H9 (cell line): ENCODE measurements around the gene ZNF621. TPM values are rescaled to one million over a fixed set of nuclear protein-coding genes. Genes with fewer than 3 reads are reported as not detected.

ENCODE experiments used
- DNase-seq: peaks from one replicate; pipeline ENCODE4 v3.0.0-alpha.2; 2017
- H2AFZ ChIP-seq: one replicate; pipeline ENCODE4 v1.6.1; 2013; ENCODE audit warnings: mild to moderate bottlenecking, low read length, control low read depth, moderate library complexity
- H2AK5ac ChIP-seq: 2 replicates; pipeline ENCODE4 v1.6.1; 2013; ENCODE audit warnings: low read length, control low read depth, mixed read lengths; ENCODE audit not compliant: insufficient read length
- H2BK120ac ChIP-seq: one replicate; pipeline ENCODE4 v1.6.1; 2013; ENCODE audit warnings: low read depth, mild to moderate bottlenecking, low read length, control low read depth, inconsistent platforms; ENCODE audit not compliant: poor library complexity, severe bottlenecking
- H2BK12ac ChIP-seq: 2 replicates; pipeline ENCODE4 v1.6.1; 2013; ENCODE audit warnings: low read length, control low read depth, mixed read lengths, low read depth; ENCODE audit not compliant: insufficient read length
- H2BK15ac ChIP-seq: 2 replicates; pipeline ENCODE4 v1.6.1; 2013; ENCODE audit warnings: low read depth, low read length, control low read depth
- H2BK20ac ChIP-seq: one replicate; pipeline ENCODE4 v1.6.1; 2013; ENCODE audit warnings: low read depth, mild to moderate bottlenecking, low read length, control low read depth, inconsistent platforms; ENCODE audit not compliant: poor library complexity, severe bottlenecking
- H2BK5ac ChIP-seq: 2 replicates; pipeline ENCODE4 v1.6.1; 2013; ENCODE audit warnings: low read length, control low read depth, mixed read lengths; ENCODE audit not compliant: insufficient read length
- H3K14ac ChIP-seq: 2 replicates; pipeline ENCODE4 v1.6.1; 2013; ENCODE audit warnings: low read length, control low read depth; ENCODE audit not compliant: insufficient read depth
- H3K18ac ChIP-seq: 2 replicates; pipeline ENCODE4 v1.6.1; 2013; ENCODE audit warnings: low read depth, mild to moderate bottlenecking, mixed read lengths, low read length, control low read depth; ENCODE audit not compliant: insufficient read length
- H3K23ac ChIP-seq: 2 replicates; pipeline ENCODE4 v1.6.1; 2013; ENCODE audit warnings: low read length, control low read depth, mixed read lengths, low read depth; ENCODE audit not compliant: insufficient read length
- H3K23me2 ChIP-seq: 2 replicates; pipeline ENCODE4 v1.6.1; 2013; ENCODE audit warnings: low read depth, mild to moderate bottlenecking, mixed read lengths, low read length, control low read depth; ENCODE audit not compliant: insufficient read length, poor library complexity, severe bottlenecking
- H3K27ac ChIP-seq: 2 replicates; pipeline ENCODE4 v1.5.1; 2013; ENCODE audit warnings: low read length, control low read depth, mixed read lengths, low read depth; ENCODE audit not compliant: insufficient read length
- H3K27me3 ChIP-seq: 2 replicates; pipeline ENCODE4 v1.6.1; 2013; ENCODE audit warnings: low read length, control low read depth, inconsistent platforms; ENCODE audit not compliant: insufficient read depth
- H3K4ac ChIP-seq: 2 replicates; pipeline ENCODE4 v1.6.1; 2013; ENCODE audit warnings: low read depth, mild to moderate bottlenecking, control low read depth, inconsistent platforms, low read length, moderate library complexity
- H3K4me1 ChIP-seq: 2 replicates; pipeline ENCODE4 v1.6.1; 2013; ENCODE audit warnings: low read length, control low read depth, inconsistent platforms; ENCODE audit not compliant: insufficient read depth
- H3K4me2 ChIP-seq: 2 replicates; pipeline ENCODE4 v1.6.1; 2013; ENCODE audit warnings: low read length, control low read depth, mixed read lengths; ENCODE audit not compliant: insufficient read length, insufficient read depth
- H3K56ac ChIP-seq: 2 replicates; pipeline ENCODE4 v1.6.1; 2013; ENCODE audit warnings: low read depth, mild to moderate bottlenecking, mixed read lengths, low read length, control low read depth; ENCODE audit not compliant: insufficient read length
- H3K79me1 ChIP-seq: 2 replicates; pipeline ENCODE4 v1.6.1; 2013; ENCODE audit warnings: low read depth, mild to moderate bottlenecking, moderate library complexity, low read length, control low read depth, inconsistent platforms; ENCODE audit not compliant: insufficient read depth, poor library complexity, severe bottlenecking
- H3K79me2 ChIP-seq: 2 replicates; pipeline ENCODE4 v1.6.1; 2013; ENCODE audit warnings: low read length, control low read depth, inconsistent platforms; ENCODE audit not compliant: insufficient read depth
- H3K9ac ChIP-seq: 2 replicates; pipeline ENCODE4 v1.6.1; 2013; ENCODE audit warnings: low read length, control low read depth, mixed read lengths; ENCODE audit not compliant: insufficient read length; ENCODE audit errors: extremely low read depth
- H3K9me3 ChIP-seq: one replicate; pipeline ENCODE4 v1.6.1; 2013; ENCODE audit warnings: low read depth, low read length, inconsistent platforms; ENCODE audit not compliant: control insufficient read depth
- H3T11ph ChIP-seq: one replicate; pipeline ENCODE4 v1.6.1; 2013; ENCODE audit warnings: mild to moderate bottlenecking, low read length, control low read depth, inconsistent platforms
- H4K20me1 ChIP-seq: one replicate; pipeline ENCODE4 v1.6.1; 2013; ENCODE audit not compliant: control insufficient read depth, insufficient read length, insufficient read depth
- H4K5ac ChIP-seq: 2 replicates; pipeline ENCODE4 v1.6.1; 2013; ENCODE audit warnings: low read depth, mild to moderate bottlenecking, mixed read lengths, low read length, control low read depth; ENCODE audit not compliant: insufficient read length
- H4K8ac ChIP-seq: replicated peaks from 2 replicates; pipeline ENCODE4 v1.6.1; 2013; ENCODE audit warnings: low read length, control low read depth, mixed read lengths, low read depth; ENCODE audit not compliant: insufficient read length
- H4K91ac ChIP-seq: 2 replicates; pipeline ENCODE4 v1.6.1; 2013; ENCODE audit warnings: low read depth, mild to moderate bottlenecking, moderate library complexity, mixed read lengths, low read length, control low read depth; ENCODE audit not compliant: insufficient read length
- H3K27ac Mint-ChIP-seq, 3 experiments: 2 replicates in 2 of 3; 3 replicates in 1 of 3; pipeline ENCODE4 v1.8.0; 2020 to 2021; ENCODE audit warnings: mixed read lengths in 3 of 3, mild to moderate bottlenecking in 1 of 3, moderate library complexity in 1 of 3
- H3K27me3 Mint-ChIP-seq: 2 replicates; pipeline ENCODE4 v1.8.0; 2021; ENCODE audit warnings: low read depth, mild to moderate bottlenecking, moderate library complexity, mixed read lengths
- H3K36me3 Mint-ChIP-seq, 3 experiments: 2 replicates in 2 of 3; 3 replicates in 1 of 3; pipeline ENCODE4 v1.8.0; 2020 to 2021; ENCODE audit warnings: low read depth in 3 of 3, mixed read lengths in 3 of 3; ENCODE audit not compliant: insufficient read depth in 1 of 3
- H3K4me1 Mint-ChIP-seq, 2 experiments: 2 replicates each; pipeline ENCODE4 v1.8.0; 2020; ENCODE audit warnings: mixed read lengths in 2 of 2
- H3K4me3 Mint-ChIP-seq, 2 experiments: 2 replicates in 1 of 2; 3 replicates in 1 of 2; pipeline ENCODE4 v1.8.0; 2020 to 2021; ENCODE audit warnings: mild to moderate bottlenecking in 2 of 2, mixed read lengths in 2 of 2, moderate library complexity in 1 of 2
- H3K9me3 Mint-ChIP-seq, 2 experiments: 2 replicates in 1 of 2; 3 replicates in 1 of 2; pipeline ENCODE4 v1.8.0; 2020; ENCODE audit warnings: mild to moderate bottlenecking in 2 of 2, mixed read lengths in 2 of 2, moderate library complexity in 1 of 2
- WGBS: extraction: QIAGEN DNeasy Blood & Tissue Kit; methylation state at CpG from one replicate; pipeline ENCODE4 v1.1.7; 2013; ENCODE audit warnings: missing lambda C conversion rate, low lambda C conversion rate, mixed read lengths; ENCODE audit not compliant: insufficient read length; ENCODE audit errors: extremely low coverage; 5-methylcytosine and 5-hydroxymethylcytosine counted together
- total RNA-seq: library from RNA; stranded (reverse); gene quantifications from 2 replicates; pipeline ENCODE4 v1.2.1, GENCODE V29; 2021
- TF ChIP-seq, protein P1 (sequence below): fragments of 200-600 bp; sonication (generic); conservative IDR thresholded peaks from 3 replicates; pipeline ENCODE4 v1.8.0; 2021; ENCODE audit warnings: antibody characterized with exemption, mild to moderate bottlenecking

Gene ZNF621
- total RNA-seq, 1 experiment from 2014 or later: 23.8 TPM

- no peak overlapping the region for H3T11ph ChIP-seq
- H4K20me1 ChIP-seq: no peaks in the 10 kb centered on the region
- H3K23me2 ChIP-seq: no peaks in the 10 kb centered on the region
- H3K79me1 ChIP-seq: no peaks in the 10 kb centered on the region
- no peak overlapping the region for H2BK5ac ChIP-seq
- no peak overlapping the region for H2BK120ac ChIP-seq
- no peak overlapping the region for H4K5ac ChIP-seq
- Mint-ChIP-seq H3K4me1 (peaks cover 8 to 18% of the 10 kb centered on the region in 2 experiments), H3K27ac (no peak overlapping the region), H3K4me3 (no peak overlapping the region), H3K27me3 (no peaks in the 10 kb centered on the region; the same call in 1 of the 2 replicates), H3K9me3 (no peaks in the 10 kb centered on the region; a peak in 1 of 5 replicates), H3K36me3 (no peaks in the 10 kb centered on the region)
- H2BK15ac ChIP-seq: no peak overlapping the region
- H3K23ac ChIP-seq: no peak overlapping the region
- WGBS: no CpG with 5 or more reads among the region's 2 CpGs
- no peak overlapping the region for H3K14ac ChIP-seq
- TF ChIP-seq, protein P1, sequence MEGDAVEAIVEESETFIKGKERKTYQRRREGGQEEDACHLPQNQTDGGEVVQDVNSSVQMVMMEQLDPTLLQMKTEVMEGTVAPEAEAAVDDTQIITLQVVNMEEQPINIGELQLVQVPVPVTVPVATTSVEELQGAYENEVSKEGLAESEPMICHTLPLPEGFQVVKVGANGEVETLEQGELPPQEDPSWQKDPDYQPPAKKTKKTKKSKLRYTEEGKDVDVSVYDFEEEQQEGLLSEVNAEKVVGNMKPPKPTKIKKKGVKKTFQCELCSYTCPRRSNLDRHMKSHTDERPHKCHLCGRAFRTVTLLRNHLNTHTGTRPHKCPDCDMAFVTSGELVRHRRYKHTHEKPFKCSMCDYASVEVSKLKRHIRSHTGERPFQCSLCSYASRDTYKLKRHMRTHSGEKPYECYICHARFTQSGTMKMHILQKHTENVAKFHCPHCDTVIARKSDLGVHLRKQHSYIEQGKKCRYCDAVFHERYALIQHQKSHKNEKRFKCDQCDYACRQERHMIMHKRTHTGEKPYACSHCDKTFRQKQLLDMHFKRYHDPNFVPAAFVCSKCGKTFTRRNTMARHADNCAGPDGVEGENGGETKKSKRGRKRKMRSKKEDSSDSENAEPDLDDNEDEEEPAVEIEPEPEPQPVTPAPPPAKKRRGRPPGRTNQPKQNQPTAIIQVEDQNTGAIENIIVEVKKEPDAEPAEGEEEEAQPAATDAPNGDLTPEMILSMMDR: no peak
- no peaks in the 10 kb centered on the region; the same call in 1 of the 2 replicates for H3K4me1 ChIP-seq
- H4K91ac ChIP-seq: no peak overlapping the region
- no peak overlapping the region for H2BK20ac ChIP-seq
- no peak overlapping the region for H3K56ac ChIP-seq
- H2BK12ac ChIP-seq: no peak overlapping the region
- no peak for DNase-seq
- no peak overlapping the region for H3K18ac ChIP-seq
- no peak overlapping the region for H4K8ac ChIP-seq
- H2AFZ ChIP-seq: no peak overlapping the region
- H3K27me3 ChIP-seq: no peaks in the 10 kb centered on the region
- H2AK5ac ChIP-seq: no peak overlapping the region
- H3K9me3 ChIP-seq: no peaks in the 10 kb centered on the region
- no peak overlapping the region for H3K9ac ChIP-seq
- no peak overlapping the region for H3K27ac ChIP-seq
- no peak overlapping the region for H3K4ac ChIP-seq
- no peaks in the 10 kb centered on the region for H3K79me2 ChIP-seq
- H3K4me2 ChIP-seq: no peak overlapping the region
Observed at GRCh38 chr3:40497288-40497687, 27.5 kb upstream of the ZNF621 start.
